PFSK-1 (cell line): Measurements from ENCODE around the gene DIPK1A.

Source experiments
- FOXP2 ChIP-seq: optimal IDR thresholded peaks from 2 replicates; pipeline ENCODE3; 2011; ENCODE audit warnings: borderline replicate concordance, control low read depth, inconsistent platforms; ENCODE audit not compliant: insufficient read depth; ENCODE audit errors: extremely low read length, extremely low read depth
- POLR2AphosphoS5 ChIP-seq: IDR thresholded peaks from 2 replicates; pipeline ENCODE4 v1.6.1; 2012; ENCODE audit warnings: low read depth, mild to moderate bottlenecking, control low read depth, low read length, moderate library complexity
- REST ChIP-seq, 2 experiments: IDR thresholded peaks; 2 replicates each; pipeline versions ENCODE4 v1.6.1 to v1.8.0; 2011 to 2012; ENCODE audit warnings: low read depth in 2 of 2, low read length in 2 of 2, control low read depth in 1 of 2, inconsistent platforms in 1 of 2, mild to moderate bottlenecking in 1 of 2, moderate library complexity in 1 of 2; ENCODE audit not compliant: insufficient read depth in 1 of 2
- SIN3A ChIP-seq: IDR thresholded peaks from 2 replicates; pipeline ENCODE4 v1.6.1; 2012; ENCODE audit warnings: mild to moderate bottlenecking, low read length, moderate library complexity, borderline replicate concordance; ENCODE audit not compliant: insufficient read depth
- TAF1 ChIP-seq: IDR thresholded peaks from 2 replicates; pipeline ENCODE4 v1.6.1; 2012; ENCODE audit warnings: low read length, control low read depth, borderline replicate concordance; ENCODE audit not compliant: insufficient read depth

GRCh38 chr1:92877081-92877711 is 84.1 kb downstream of the DIPK1A start:
- TF ChIP-seq POLR2AphosphoS5 (no peak), REST (IDR thresholded peaks at IDR 0.05; ENCODE audit: insufficient read depth in 1 of 2, low read depth in 2 of 2, low read length in 2 of 2) (no peak), TAF1 (no peak), SIN3A (no peak), FOXP2 (no peak)
